ENCODE measurements around the gene NACAD. TPM values are rescaled to one million over a fixed set of nuclear protein-coding genes. Genes with fewer than 3 reads are reported as not detected.

Gene NACAD
- total and polyA plus RNA-seq, 2 of the 4 experiments (the other 2 are of a cell fraction), result 0.54 to 2.2 TPM

DNA sequence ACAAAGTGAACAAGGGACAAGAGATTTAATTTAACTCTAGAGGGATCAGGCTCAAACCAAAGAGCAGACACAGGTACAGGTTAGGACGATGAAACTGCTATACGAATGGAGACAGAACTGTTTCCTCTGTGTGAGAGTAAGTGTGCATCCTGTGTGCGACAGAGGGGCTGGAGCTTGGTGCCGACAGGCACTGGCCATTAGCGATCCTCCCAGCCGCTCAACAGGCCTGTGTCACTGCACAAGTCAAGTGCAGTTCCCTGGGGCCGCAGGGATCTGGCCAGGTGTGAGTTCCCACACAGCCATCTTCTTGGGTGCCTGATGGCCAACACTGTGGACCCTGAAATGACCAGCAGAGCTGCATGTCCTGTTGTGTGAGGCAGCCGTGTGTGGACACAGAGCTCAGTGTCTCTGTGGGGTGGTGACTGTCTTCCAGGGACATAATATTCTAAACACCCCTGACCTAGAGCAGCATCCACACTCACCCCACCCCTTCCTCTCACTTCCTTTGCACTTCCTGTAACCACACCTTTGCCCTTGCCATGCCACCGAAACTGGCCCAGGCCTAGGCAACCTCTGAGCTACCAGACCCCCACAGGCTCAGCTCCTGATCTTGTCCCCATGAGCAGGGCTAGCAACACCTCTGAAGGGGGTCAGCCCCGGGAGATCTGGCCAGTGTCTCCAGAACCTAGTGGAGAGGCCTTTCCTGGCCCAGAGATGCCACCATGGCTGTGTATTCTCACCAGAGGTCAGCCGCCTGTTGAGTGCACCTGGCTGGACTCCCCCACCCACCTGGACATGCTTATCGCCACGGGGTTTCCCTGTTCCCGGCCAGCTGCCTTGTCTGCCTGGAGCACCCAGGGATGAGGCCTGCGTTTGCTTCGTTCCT lies 34.4 kb upstream of the NACAD start:
- Histone ChIP-seq H4K8ac (ENCODE audit: low read depth in 2 of 2, low read length in 2 of 2) (no peak overlapping the region), H3K9me3 (ENCODE audit: control insufficient read depth, insufficient read depth, low read length) (no peaks in the 10 kb centered on the region), H3K27me3 (ENCODE audit: control insufficient read depth, insufficient read depth, low read length) (peaks cover 15% of the 10 kb centered on the region), H3K36me3 (ENCODE audit: control insufficient read depth, insufficient read depth, low read length) (no peaks in the 10 kb centered on the region), H3K4me1 (ENCODE audit: control insufficient read depth, insufficient read depth, low read length) (no peaks in the 10 kb centered on the region), H3K9me1 (ENCODE audit: insufficient read depth, low read length) (no peaks in the 10 kb centered on the region), H3K14ac (replicated peaks; ENCODE audit: low read depth, low read length) (no peak overlapping the region), H3K27ac (ENCODE audit: insufficient read depth, low read length) (no peak overlapping the region), H2AK9ac (replicated peaks; ENCODE audit: low read depth, low read length, poor library complexity) (no peak overlapping the region), H2BK120ac (ENCODE audit: low read depth, low read length) (no peak overlapping the region), H4K91ac (ENCODE audit: insufficient read depth, low read depth, low read length) (no peak overlapping the region), H2BK15ac (ENCODE audit: low read depth, low read length) (no peak overlapping the region), H4K20me1 (ENCODE audit: insufficient read depth, low read length) (no peaks in the 10 kb centered on the region), H2BK20ac (ENCODE audit: low read depth, low read length) (no peak overlapping the region), H3K23ac (ENCODE audit: low read depth, low read length) (no peak overlapping the region), H3K4ac (ENCODE audit: low read depth, low read length) (no peak overlapping the region), H2AK5ac (ENCODE audit: low read depth, low read length) (no peak overlapping the region), H3K4me2 (ENCODE audit: low read depth, low read length) (no peak overlapping the region), H2AFZ (replicated peaks; ENCODE audit: low read length, poor library complexity) (peak overlapping the region; percentile 32), H2BK5ac (ENCODE audit: low read depth, low read length, poor library complexity, severe bottlenecking) (no peak overlapping the region), H3K79me1 (ENCODE audit: low read depth in 1 of 2, low read length in 2 of 2) (no peaks in the 10 kb centered on the region), H4K5ac (ENCODE audit: low read depth, low read length) (no peak overlapping the region), H3K9ac (ENCODE audit: low read depth, low read length) (no peak overlapping the region), H3K4me3 (ENCODE audit: insufficient read depth, low read depth, low read length) (no peak overlapping the region), H3K18ac (ENCODE audit: low read depth, low read length) (no peak overlapping the region), H3K56ac (ENCODE audit: extremely low read depth, insufficient read depth, low read length) (no peak overlapping the region)
- TF ChIP-seq, protein P1, sequence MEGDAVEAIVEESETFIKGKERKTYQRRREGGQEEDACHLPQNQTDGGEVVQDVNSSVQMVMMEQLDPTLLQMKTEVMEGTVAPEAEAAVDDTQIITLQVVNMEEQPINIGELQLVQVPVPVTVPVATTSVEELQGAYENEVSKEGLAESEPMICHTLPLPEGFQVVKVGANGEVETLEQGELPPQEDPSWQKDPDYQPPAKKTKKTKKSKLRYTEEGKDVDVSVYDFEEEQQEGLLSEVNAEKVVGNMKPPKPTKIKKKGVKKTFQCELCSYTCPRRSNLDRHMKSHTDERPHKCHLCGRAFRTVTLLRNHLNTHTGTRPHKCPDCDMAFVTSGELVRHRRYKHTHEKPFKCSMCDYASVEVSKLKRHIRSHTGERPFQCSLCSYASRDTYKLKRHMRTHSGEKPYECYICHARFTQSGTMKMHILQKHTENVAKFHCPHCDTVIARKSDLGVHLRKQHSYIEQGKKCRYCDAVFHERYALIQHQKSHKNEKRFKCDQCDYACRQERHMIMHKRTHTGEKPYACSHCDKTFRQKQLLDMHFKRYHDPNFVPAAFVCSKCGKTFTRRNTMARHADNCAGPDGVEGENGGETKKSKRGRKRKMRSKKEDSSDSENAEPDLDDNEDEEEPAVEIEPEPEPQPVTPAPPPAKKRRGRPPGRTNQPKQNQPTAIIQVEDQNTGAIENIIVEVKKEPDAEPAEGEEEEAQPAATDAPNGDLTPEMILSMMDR (conservative IDR thresholded peaks at IDR 0.05; ENCODE audit: low read depth, low read length), result no peak
- TF ChIP-seq MAFK (IDR thresholded peaks at IDR 0.05; ENCODE audit: low read depth, low read length) (no peak), SMC3 (IDR thresholded peaks at IDR 0.05; ENCODE audit: low read depth, low read length) (no peak), RCOR1 (IDR thresholded peaks at IDR 0.05; ENCODE audit: insufficient replicate concordance, low read length) (no peak), CEBPB (IDR thresholded peaks at IDR 0.05; ENCODE audit: low read depth, low read length) (no peak), BHLHE40 (IDR thresholded peaks at IDR 0.05; ENCODE audit: low read depth, low read length) (no peak), NFE2L2 (IDR thresholded peaks at IDR 0.05; ENCODE audit: low read depth, low read length) (no peak), POLR2A (IDR thresholded peaks at IDR 0.05; ENCODE audit: low read depth, low read length) (no peak), MXI1 (IDR thresholded peaks at IDR 0.05; ENCODE audit: borderline replicate concordance, low read depth, low read length) (no peak)
- TF ChIP-seq, protein P2, sequence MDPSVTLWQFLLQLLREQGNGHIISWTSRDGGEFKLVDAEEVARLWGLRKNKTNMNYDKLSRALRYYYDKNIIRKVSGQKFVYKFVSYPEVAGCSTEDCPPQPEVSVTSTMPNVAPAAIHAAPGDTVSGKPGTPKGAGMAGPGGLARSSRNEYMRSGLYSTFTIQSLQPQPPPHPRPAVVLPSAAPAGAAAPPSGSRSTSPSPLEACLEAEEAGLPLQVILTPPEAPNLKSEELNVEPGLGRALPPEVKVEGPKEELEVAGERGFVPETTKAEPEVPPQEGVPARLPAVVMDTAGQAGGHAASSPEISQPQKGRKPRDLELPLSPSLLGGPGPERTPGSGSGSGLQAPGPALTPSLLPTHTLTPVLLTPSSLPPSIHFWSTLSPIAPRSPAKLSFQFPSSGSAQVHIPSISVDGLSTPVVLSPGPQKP (IDR thresholded peaks at IDR 0.05; ENCODE audit: borderline replicate concordance, low read depth, low read length), result no peak
- TF ChIP-seq, protein P3, sequence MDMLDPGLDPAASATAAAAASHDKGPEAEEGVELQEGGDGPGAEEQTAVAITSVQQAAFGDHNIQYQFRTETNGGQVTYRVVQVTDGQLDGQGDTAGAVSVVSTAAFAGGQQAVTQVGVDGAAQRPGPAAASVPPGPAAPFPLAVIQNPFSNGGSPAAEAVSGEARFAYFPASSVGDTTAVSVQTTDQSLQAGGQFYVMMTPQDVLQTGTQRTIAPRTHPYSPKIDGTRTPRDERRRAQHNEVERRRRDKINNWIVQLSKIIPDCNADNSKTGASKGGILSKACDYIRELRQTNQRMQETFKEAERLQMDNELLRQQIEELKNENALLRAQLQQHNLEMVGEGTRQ (IDR thresholded peaks at IDR 0.05; ENCODE audit: low read depth, low read length), result no peak
- dilution Hi-C loops (cut with HindIII; ENCODE audit: low sequenced_read_pairs, unreplicated experiment) (no loop called here), in situ Hi-C loops (cut with MboI; ENCODE audit: low sequenced_read_pairs) (no loop called here), intact Hi-C loops (cut with micrococcal nuclease) (no loop called here)
- no TSS peak for BruUV-seq (replicated peaks)
- CTCF ChIA-PET, result no interaction called here
- DNase-seq, result no peak
- 78% methylated on average over 7 of the region's 16 CpGs; no CpG with 5 or more reads in 1 of the 2 experiments for WGBS, 2 experiments (ENCODE audit: extremely low coverage in 2 of 2, insufficient read length in 1 of 2)
- POLR2A ChIA-PET (ENCODE audit: unreplicated experiment), result no interaction called here
- ATAC-seq (ENCODE audit: low read depth), result no peak
